Fibroblast of peridontal ligament (primary cell): ENCODE measurements around the gene ITGBL1.

ENCODE experiments used
- DNase-seq: peaks from one replicate; pipeline ENCODE4 v3.0.0-alpha.2; 2010; ENCODE audit errors: extremely low read depth

ITGBL1 gene

GRCh38 chr13:101739382-101740178 is 287.1 kb downstream of the ITGBL1 start:
- no peak for DNase-seq

- DNase-seq: no peak
These were observed 294.0 kb downstream of the ITGBL1 start for GRCh38 chr13:101746513-101746912.

DNA sequence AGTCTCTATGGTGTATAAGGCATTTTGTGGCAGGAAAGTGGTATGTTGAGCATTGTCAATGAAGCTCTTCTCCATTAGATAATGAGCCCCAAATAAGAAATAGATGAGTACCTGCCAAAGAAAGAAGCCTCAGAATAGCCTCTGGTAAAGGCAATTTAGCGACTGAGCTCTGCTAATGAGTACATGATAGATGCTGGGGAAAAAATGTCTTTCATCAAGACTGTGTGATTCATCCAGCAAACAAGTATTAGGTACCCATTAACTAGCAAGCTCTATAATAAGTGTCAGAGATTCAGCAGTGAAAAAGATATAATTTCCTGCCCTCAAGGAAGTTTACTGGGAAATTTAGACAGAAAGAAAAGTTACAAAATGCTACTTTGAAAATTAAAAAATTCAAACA is 294.6 kb downstream of the ITGBL1 start:
- DNase-seq: no peak

DNA sequence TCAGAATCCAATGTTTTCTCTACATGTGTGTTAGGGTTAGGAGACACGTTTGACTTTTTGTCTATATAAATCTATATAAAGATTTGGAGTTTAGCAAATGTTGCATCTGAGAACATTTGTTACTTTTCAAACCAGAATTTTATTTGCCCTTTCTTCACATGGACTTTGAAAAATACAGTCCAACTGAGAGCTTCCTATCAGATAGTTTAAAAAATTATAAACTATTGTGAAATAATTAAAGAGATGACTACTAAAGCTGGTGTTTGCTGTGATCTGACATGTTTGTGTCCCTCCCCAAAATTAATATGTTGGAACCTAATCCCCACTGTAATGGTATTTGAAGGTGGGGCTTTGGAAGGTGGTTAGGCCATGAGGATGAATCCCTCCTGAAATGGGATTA is 297.1 kb downstream of the ITGBL1 start:
- DNase-seq: no peak

- DNase-seq: peak; percentile 71
These were observed 299.0 kb downstream of the ITGBL1 start for GRCh38 chr13:101751488-101751887.

- DNase-seq: no peak
These were observed 300.0 kb downstream of the ITGBL1 start for GRCh38 chr13:101752432-101752831.

- DNase-seq: no peak
These were observed 302.9 kb downstream of the ITGBL1 start for GRCh38 chr13:101755228-101755887.

DNA sequence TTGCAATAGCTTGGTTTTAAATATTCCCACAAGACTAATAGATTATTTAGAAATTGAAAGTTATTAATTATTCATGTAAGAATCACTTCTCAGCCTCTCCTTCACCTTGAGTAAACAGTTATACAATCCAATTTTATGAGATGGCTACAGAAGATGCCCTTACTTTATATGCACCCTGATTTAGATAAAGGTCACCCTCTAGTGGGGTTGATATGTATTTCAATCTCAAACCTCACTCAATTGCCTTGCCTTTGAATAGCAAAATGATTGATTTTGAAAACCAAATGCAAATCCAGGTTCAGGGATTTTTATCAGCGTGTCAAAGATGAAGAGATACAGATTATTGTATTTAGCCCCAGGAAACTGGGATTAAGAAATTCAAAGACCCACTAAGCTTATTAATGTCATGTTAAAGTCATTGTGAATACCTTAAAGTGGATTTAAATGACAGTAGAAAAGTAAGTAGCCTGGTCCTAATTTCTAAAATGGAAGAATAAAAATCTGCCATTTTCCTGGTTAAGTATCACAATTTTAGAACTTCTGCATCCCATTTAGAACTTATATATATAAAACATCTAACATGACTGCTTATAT is 305.1 kb downstream of the ITGBL1 start:
- DNase-seq: peak; percentile 70

DNA sequence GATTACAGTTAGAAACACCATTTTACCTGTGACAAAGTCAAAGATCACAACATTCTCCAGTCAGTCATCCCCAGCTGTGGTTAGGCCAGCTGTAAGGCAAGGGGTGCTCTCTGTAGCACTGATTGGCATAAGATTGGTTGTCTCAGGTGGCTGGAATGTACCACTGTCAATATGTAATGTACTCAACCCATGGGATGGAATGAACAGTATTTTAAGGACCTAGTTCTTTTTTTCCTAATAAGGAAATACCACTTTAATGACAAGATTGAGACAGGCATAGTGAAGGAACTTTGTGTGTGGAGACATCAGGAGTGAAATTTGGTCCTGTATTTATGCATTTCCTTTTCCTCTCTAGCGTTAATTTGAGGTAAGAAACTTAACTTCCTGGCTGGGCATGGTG is 310.7 kb downstream of the ITGBL1 start:
- no peak for DNase-seq
